HG03571 (cell line): ENCODE results near the gene NALCN.
"Not testable (repeated sequence)": the region's sequence is repeated elsewhere in the genome, so short reads cannot be mapped to it uniquely, and the experiment has no call there.

Source experiments
- ATAC-seq: cut with Tn5 transposase; IDR thresholded peaks from one replicate; pipeline ENCODE4 v1.9.1; 2021; ENCODE audit not compliant: unreplicated experiment

Gene NALCN

GRCh38 chr13:101341464-101341863 lies 74.8 kb downstream of the NALCN start:
- ATAC-seq, result no peak

GRCh38 chr13:101339202-101339601 lies 77.1 kb downstream of the NALCN start:
- ATAC-seq, result no peak

- ATAC-seq, result no peak
These were observed 83.7 kb downstream of the NALCN start for GRCh38 chr13:101332583-101332982.

GRCh38 chr13:101331731-101332130 lies 84.6 kb downstream of the NALCN start:
- no peak for ATAC-seq

GRCh38 chr13:101327871-101328270 lies 88.4 kb downstream of the NALCN start:
- no peak for ATAC-seq

DNA sequence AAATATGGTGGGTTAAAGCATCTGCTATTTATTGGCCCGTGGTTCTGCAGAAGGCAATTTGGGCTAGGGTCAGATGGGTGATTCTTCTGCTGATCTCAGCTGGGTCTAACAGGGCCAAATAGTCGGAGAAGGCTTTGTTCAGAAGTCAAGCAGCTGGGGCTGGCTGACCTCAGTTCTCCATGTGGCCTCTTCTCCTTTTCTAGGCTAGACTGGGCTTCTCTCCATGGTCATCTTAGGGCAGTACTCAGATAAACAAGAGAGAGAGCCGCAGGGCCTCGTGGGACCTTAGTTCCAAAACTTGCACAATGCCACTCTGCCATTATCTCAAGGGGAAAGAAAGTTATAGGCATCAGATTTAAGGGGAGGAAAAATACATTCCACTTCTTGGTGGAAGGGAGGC lies 89.6 kb downstream of the NALCN start:
- no peak for ATAC-seq

- no peak for ATAC-seq
These were observed 90.9 kb downstream of the NALCN start for GRCh38 chr13:101325423-101325822.

- no peak for ATAC-seq
These were observed 92.7 kb downstream of the NALCN start for GRCh38 chr13:101323601-101324000.

DNA sequence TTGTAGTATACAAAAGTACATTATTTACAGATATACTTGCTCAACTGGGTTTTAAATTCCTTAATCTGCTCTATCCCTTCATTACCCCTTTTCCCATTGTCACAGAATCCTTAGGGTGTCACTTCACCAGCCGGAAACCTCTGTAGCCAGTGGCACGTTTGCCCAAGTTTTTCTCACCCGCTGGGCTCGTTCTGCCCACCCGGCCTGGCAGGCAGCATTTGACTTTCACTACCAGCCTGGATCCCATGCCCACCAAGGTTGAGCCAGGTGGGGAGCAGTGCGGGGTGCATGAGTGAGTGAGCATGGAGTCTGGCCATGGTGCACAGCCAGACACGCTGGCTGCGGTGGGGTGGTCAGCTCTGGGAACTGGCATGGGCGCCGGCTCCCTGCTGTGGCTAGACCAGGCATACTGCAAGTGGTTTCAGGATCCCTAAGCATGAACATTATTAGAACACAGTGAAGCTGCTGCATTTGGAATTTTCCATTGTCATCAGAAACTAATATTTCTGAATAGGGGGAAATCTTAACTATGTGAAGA lies 98.3 kb downstream of the NALCN start:
- no peak for ATAC-seq

DNA sequence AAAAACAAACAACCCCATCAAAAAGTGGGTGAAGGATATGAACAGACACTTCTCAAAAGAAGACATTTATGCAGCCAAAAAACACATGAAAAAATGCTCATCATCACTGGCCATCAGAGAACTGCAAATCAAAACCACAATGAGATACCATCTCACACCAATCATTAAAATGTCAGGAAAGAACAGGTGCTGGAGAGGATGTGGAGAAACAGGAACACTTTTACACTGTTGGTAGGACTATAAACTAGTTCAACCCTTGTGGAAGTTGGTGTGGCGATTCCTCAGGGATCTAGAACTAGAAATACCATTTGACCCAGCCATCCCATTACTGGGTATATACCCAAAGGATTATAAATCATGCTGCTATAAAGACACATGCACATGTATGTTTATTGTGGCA lies 102.8 kb downstream of the NALCN start:
- not testable (repeated sequence) for ATAC-seq

- ATAC-seq, result no peak
These were observed 107.2 kb downstream of the NALCN start for GRCh38 chr13:101309014-101309619.

GRCh38 chr13:101308247-101309013 lies 107.9 kb downstream of the NALCN start:
- no peak for ATAC-seq

- ATAC-seq, result no peak
These were observed 109.1 kb downstream of the NALCN start for GRCh38 chr13:101307181-101307701.

DNA sequence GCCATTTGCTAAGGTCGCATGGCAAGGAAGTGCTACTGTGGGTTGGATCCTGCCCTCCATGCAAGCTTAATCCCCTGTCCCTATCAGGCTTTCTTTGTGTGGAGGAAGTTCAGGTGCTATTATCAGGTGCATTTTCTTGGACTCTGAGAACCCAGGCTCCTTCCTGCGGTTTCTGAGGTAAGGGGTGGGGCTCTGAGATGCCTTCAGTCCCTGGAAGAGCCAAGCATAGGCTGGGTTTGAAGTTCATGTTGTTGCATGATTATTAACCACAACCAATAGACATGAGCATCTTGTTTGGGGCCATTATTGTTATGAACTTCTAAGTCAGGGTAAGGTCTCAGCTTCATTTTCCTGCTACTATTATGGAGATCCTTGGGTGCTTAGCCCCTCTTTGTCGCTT lies 109.5 kb downstream of the NALCN start:
- ATAC-seq, result no peak

GRCh38 chr13:101305981-101306411 lies 110.3 kb downstream of the NALCN start:
- ATAC-seq, result no peak

DNA sequence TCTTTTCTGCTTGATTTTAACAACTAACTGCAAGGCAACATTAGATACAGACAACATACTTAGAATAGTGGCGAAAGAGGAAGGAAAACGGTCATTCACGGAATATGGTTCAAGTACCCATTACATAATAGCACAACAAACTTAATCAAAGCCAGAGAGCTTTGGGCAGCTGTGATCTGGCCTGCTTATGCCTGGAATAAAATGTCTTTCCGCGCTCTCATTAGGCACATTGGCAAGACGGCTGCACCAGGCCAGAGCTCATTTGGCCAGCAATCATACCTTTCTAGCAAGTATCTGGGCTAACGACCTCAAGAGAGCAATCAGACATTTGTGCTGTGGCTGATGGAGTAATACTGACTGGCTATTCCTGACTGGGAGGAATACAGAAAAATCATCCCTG lies 112.8 kb downstream of the NALCN start:
- ATAC-seq, result no peak

- no peak for ATAC-seq
These were observed 115.3 kb downstream of the NALCN start for GRCh38 chr13:101301053-101301452.

GRCh38 chr13:101300531-101300930 lies 115.8 kb downstream of the NALCN start:
- ATAC-seq, result no peak

DNA sequence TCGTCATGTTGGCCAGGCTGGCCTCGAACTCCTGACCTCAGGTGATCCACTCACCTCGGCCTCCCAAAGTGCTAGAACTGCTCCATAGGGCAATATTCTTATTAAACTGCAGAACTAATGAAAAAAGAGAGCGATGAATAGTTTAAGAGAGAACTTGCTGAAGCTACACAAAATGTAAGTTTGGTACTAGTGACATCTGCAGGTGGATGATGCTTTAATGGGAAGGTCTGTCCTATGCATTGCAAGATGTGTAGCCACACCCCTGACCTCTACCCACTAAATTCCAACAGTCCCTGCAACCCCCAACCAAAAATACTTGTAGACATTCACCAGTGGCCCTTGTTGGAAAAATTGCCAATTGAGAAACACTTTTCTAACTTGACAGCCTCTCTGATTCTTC lies 117.8 kb downstream of the NALCN start:
- ATAC-seq, result no peak

- ATAC-seq, result no peak
These were observed 118.5 kb downstream of the NALCN start for GRCh38 chr13:101297794-101298193.

- no peak for ATAC-seq
These were observed 123.6 kb downstream of the NALCN start for GRCh38 chr13:101292711-101293110.
